DMS153 treated with DMSO at 0.1 percent for 48 hours (cell line): ENCODE measurements around the gene ZNF780A.
A peak's percentile ranks its signal among the peaks of the same experiment; 100 is the strongest.
"Not testable (repeated sequence)": the region's sequence is repeated elsewhere in the genome, so short reads cannot be mapped to it uniquely, and the experiment has no call there.

Experiments
- DNase-seq: peaks from one replicate; lab custom pipeline; 2025; ENCODE audit not compliant: unreplicated experiment; lab: John Stamatoyannopoulos, UW

The ZNF780A gene

GRCh38 chr19:40088299-40089047 is 2.3 kb downstream of the ZNF780A start:
- DNase-seq = no peak

GRCh38 chr19:40084948-40085347 is 5.8 kb downstream of the ZNF780A start:
- no peak for DNase-seq

- no peak for DNase-seq
Observed at GRCh38 chr19:40081411-40081810, 9.3 kb downstream of the ZNF780A start.

- DNase-seq = no peak
Observed at GRCh38 chr19:40080289-40080688, 10.5 kb downstream of the ZNF780A start.

GRCh38 chr19:40078377-40078776 is 12.4 kb downstream of the ZNF780A start:
- DNase-seq = no peak

GRCh38 chr19:40070058-40070457 is 20.7 kb downstream of the ZNF780A start:
- DNase-seq = no peak

GRCh38 chr19:40059624-40060023 is 31.1 kb downstream of the ZNF780A start:
- no peak for DNase-seq

GRCh38 chr19:40057166-40057565 is 33.6 kb downstream of the ZNF780A start:
- DNase-seq = no peak

- DNase-seq = no peak
Observed at GRCh38 chr19:40056505-40056904, 34.2 kb downstream of the ZNF780A start.

GRCh38 chr19:40055832-40056504 is 34.8 kb downstream of the ZNF780A start, which contains the start of gene ZNF780B:
Gene ZNF780B, minus strand, starts transcription at chr19:40056231. Its CDS starts 5,899 bp downstream, at chr19:40050332.
- peak; percentile 50 for DNase-seq

- DNase-seq = no peak
Observed at GRCh38 chr19:40055049-40055448, 35.7 kb downstream of the ZNF780A start.

GRCh38 chr19:40054632-40055031 is 36.1 kb downstream of the ZNF780A start:
- no peak for DNase-seq

GRCh38 chr19:40053491-40053890 is 37.3 kb downstream of the ZNF780A start:
- DNase-seq = no peak

GRCh38 chr19:40041718-40042117 is 49.0 kb downstream of the ZNF780A start:
- DNase-seq = not testable (repeated sequence)

GRCh38 chr19:40038047-40038446 is 52.7 kb downstream of the ZNF780A start:
- not testable (repeated sequence) for DNase-seq

- no peak for DNase-seq
Observed at GRCh38 chr19:40035996-40036395, 54.7 kb downstream of the ZNF780A start.

- no peak for DNase-seq
Observed at GRCh38 chr19:40033989-40034560, 56.7 kb downstream of the ZNF780A start.

GRCh38 chr19:40026597-40026970 is 64.2 kb downstream of the ZNF780A start:
- no peak for DNase-seq

GRCh38 chr19:40025938-40026596 is 64.7 kb downstream of the ZNF780A start:
- DNase-seq = no peak

GRCh38 chr19:40023969-40024368 is 66.8 kb downstream of the ZNF780A start:
- no peak for DNase-seq
